HCT116 (cell line): ENCODE data around the gene ATP1A2.

Source experiments
- EZH2 ChIP-seq: fragments of 200-600 bp; sonication (generic); IDR thresholded peaks from 2 replicates; pipeline ENCODE4 v1.6.1; 2017; ENCODE audit warnings: antibody characterized with exemption, mixed run types
- POLR2AphosphoS5 ChIP-seq: IDR thresholded peaks from 2 replicates; pipeline ENCODE4 v1.6.1; 2011; ENCODE audit warnings: mild to moderate bottlenecking, low read depth, low read length, moderate library complexity
- RAD21 ChIP-seq: IDR thresholded peaks from 2 replicates; pipeline ENCODE4 v1.6.1; 2012; ENCODE audit warnings: low read depth, mild to moderate bottlenecking
- ZNF274 ChIP-seq: fragments of 200-500 bp; sonication (Bioruptor generic); IDR thresholded peaks from 2 replicates; pipeline ENCODE4 v1.6.1; 2014; ENCODE audit warnings: mild to moderate bottlenecking, low read depth, low read length, inconsistent platforms
- TF ChIP-seq, protein P1 (sequence below), 3 experiments: fragments of 200-600 bp in 1 of 3; sonication (generic) in 1 of 3; IDR thresholded peaks in 2 of 3; conservative IDR thresholded peaks in 1 of 3; 2 replicates each; pipeline ENCODE4 v1.5.1; 2012 to 2017; ENCODE audit warnings: low read depth in 2 of 3, low read length in 2 of 3, antibody characterized with exemption in 1 of 3, borderline replicate concordance in 1 of 3, control low read depth in 1 of 3, mild to moderate bottlenecking in 1 of 3, mixed read lengths in 1 of 3, mixed run types in 1 of 3, moderate library complexity in 1 of 3; ENCODE audit not compliant: insufficient read depth in 1 of 3

DNA sequence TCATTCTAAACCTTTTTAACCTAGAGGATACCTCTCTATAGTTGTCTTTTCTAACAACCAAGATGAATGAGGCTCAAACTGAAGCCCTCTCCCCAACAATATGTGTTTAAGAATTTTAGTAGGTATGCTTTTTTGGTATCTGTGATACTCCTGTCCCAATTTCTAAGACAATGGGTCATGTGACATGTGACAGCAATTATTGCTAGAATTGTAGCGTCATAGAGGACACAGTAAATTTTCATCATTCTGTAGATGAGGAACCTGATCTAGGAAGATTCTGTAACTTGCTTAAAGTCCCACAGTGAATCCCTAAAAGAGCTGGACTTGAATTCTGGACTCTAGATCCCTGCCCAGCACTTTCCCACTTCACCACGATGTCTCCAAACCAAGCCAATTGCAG is 63.2 kb downstream of the ATP1A2 start:
- TF ChIP-seq, protein P1, sequence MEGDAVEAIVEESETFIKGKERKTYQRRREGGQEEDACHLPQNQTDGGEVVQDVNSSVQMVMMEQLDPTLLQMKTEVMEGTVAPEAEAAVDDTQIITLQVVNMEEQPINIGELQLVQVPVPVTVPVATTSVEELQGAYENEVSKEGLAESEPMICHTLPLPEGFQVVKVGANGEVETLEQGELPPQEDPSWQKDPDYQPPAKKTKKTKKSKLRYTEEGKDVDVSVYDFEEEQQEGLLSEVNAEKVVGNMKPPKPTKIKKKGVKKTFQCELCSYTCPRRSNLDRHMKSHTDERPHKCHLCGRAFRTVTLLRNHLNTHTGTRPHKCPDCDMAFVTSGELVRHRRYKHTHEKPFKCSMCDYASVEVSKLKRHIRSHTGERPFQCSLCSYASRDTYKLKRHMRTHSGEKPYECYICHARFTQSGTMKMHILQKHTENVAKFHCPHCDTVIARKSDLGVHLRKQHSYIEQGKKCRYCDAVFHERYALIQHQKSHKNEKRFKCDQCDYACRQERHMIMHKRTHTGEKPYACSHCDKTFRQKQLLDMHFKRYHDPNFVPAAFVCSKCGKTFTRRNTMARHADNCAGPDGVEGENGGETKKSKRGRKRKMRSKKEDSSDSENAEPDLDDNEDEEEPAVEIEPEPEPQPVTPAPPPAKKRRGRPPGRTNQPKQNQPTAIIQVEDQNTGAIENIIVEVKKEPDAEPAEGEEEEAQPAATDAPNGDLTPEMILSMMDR (IDR thresholded peaks at IDR 0.05 in 2 of 3, conservative IDR thresholded peaks at IDR 0.05 in 1 of 3; ENCODE audit: borderline replicate concordance in 1 of 3, insufficient read depth in 1 of 3, low read depth in 2 of 3, low read length in 2 of 3): no peak
- TF ChIP-seq POLR2AphosphoS5: no peak
- TF ChIP-seq ZNF274: no peak
- no peak for TF ChIP-seq RAD21
- TF ChIP-seq EZH2: no peak
